B cell (primary cell): ENCODE results near the gene COL4A1.

Experiments
- CTCF ChIP-seq: fragments of 200-600 bp; IDR thresholded peaks from one replicate; pipeline ENCODE4 v1.8.0; 2022; ENCODE audit warnings: antibody characterized with exemption, mild to moderate bottlenecking
- EZH2 ChIP-seq: IDR thresholded peaks from 2 replicates; pipeline ENCODE4 v1.6.1; 2012; ENCODE audit warnings: borderline replicate concordance, low read depth, mild to moderate bottlenecking, moderate library complexity, low read length; ENCODE audit not compliant: insufficient read depth, poor library complexity, severe bottlenecking

- TF ChIP-seq CTCF, result no peak
- no peak for TF ChIP-seq EZH2
These were observed 157.9 kb downstream of the COL4A1 start for GRCh38 chr13:110149036-110149435.
